ENCODE results near the gene DNALI1.

- no peak for TF ChIP-seq POLR2A (IDR thresholded peaks at IDR 0.05; ENCODE audit: control extremely low read depth in 1 of 2, low read depth in 2 of 2, low read length in 2 of 2)
- no peak for TF ChIP-seq GABPA (IDR thresholded peaks at IDR 0.05; ENCODE audit: borderline replicate concordance, insufficient read depth, low read length)
- peak in 2 of 3 experiments; percentile 17 to 33; a peak in 2 of 4 replicates for TF ChIP-seq CTCF (IDR thresholded peaks at IDR 0.05; ENCODE audit: control extremely low read depth in 1 of 3, insufficient read depth in 1 of 3, low read depth in 1 of 3, low read length in 3 of 3)
- no peak for TF ChIP-seq CHD7 (IDR thresholded peaks at IDR 0.05; ENCODE audit: insufficient replicate concordance, low read length)
- no peak for TF ChIP-seq E2F6 (IDR thresholded peaks at IDR 0.05)
- 0 out of 4 replicates have a peak, but pooled peaks of 1 of the 2 experiments have one; percentile 11 for TF ChIP-seq RAD21 (IDR thresholded peaks at IDR 0.05 in 1 of 2, conservative IDR thresholded peaks at IDR 0.05 in 1 of 2; ENCODE audit: low read depth in 2 of 2, low read length in 2 of 2)
- TF ChIP-seq EP300 (IDR thresholded peaks at IDR 0.05; ENCODE audit: borderline replicate concordance in 1 of 2, low read depth in 2 of 2, low read length in 2 of 2), result no peak
- no peak for TF ChIP-seq EZH2 (IDR thresholded peaks at IDR 0.05; ENCODE audit: low read depth, low read length, severe bottlenecking)
Observed at GRCh38 chr1:37509181-37509580, 47.6 kb upstream of the DNALI1 start.
